Measurements from ENCODE around the gene ZNF677.

DNA sequence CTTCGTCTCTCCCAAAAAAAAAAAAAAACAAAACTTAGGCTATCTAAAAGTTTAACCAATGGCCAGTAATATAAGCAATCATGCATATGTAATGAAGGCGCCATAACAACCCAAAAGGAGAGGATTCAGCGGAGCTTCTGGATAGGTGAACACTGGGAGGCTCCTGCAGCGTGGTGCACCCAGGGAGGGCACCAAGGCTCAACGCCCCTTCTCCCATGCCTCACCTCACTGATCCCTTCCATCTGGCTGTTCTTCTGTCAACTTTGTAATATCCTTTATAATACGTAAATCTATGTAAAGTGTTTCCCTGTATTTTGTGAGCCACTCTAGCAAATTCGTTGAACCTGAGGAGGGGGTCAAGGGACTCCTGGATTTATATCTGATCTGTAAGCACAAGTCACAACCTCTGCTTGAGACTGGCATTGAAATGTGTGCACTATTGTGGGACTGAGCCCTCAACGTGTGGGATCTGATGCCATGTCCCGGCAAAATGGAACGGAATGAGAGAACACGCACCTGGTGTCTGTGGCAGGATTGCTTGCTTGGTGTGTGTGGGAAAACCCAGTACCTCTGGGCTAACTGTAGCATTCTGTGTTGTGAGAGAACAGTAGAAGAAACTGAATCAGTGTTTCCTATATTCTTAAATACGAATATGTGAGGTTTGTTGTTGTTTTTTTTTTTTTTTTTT is 61.0 kb downstream of the ZNF677 start:
- TF ChIP-seq EZH2phosphoT487 (IDR thresholded peaks at IDR 0.05; ENCODE audit: borderline replicate concordance) = no peak
- TF ChIP-seq, protein P1, sequence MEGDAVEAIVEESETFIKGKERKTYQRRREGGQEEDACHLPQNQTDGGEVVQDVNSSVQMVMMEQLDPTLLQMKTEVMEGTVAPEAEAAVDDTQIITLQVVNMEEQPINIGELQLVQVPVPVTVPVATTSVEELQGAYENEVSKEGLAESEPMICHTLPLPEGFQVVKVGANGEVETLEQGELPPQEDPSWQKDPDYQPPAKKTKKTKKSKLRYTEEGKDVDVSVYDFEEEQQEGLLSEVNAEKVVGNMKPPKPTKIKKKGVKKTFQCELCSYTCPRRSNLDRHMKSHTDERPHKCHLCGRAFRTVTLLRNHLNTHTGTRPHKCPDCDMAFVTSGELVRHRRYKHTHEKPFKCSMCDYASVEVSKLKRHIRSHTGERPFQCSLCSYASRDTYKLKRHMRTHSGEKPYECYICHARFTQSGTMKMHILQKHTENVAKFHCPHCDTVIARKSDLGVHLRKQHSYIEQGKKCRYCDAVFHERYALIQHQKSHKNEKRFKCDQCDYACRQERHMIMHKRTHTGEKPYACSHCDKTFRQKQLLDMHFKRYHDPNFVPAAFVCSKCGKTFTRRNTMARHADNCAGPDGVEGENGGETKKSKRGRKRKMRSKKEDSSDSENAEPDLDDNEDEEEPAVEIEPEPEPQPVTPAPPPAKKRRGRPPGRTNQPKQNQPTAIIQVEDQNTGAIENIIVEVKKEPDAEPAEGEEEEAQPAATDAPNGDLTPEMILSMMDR (conservative IDR thresholded peaks at IDR 0.05; ENCODE audit: low read length) = no peak

Measured in Loucy (cell line).